K562 (cell line): ENCODE data around the gene TAS2R40. TPM values are rescaled to one million over a fixed set of nuclear protein-coding genes. Genes with fewer than 3 reads are reported as not detected.

Experiments used
- ATAC-seq: fragments of 200-7000 bp; cut with Tn5 transposase; 3 replicates; pipeline ENCODE4 v1.9.1; 2020; ENCODE audit warnings: moderate library complexity
- BruUV-seq: library from RNA; stranded (reverse); fragments of 400-500 nt; replicated peaks from 2 replicates; lab custom pipeline; 2021; lab: Mats Ljungman, UMichigan
- CTCF ChIA-PET: fragments of 300-600 bp; formaldehyde crosslinking; extraction: SDS; loops from one replicate; lab custom pipeline; 2021; ENCODE audit warnings: low intra/inter-chr PET ratio; lab: Yijun Ruan, JAX
- POLR2A ChIA-PET: fragments of 300-600, 350-650 bp; sonication (Branson Sonifier 250); formaldehyde crosslinking; extraction: SDS; loops from one replicate; lab custom pipeline; 2021; ENCODE audit warnings: antibody characterized with exemption, inconsistent platforms; lab: Yijun Ruan, JAX
- DNase-seq, 4 experiments: peaks; one replicate each; pipeline versions ENCODE4 v3.0.0 to v3.0.0-alpha.2; 2011 to 2018; ENCODE audit warnings: low spot score in 3 of 4, mixed read lengths in 3 of 4; ENCODE audit errors: extremely low read depth in 1 of 4
- FAIRE-seq: peaks from 2 replicates; lab custom pipeline; 2011; peaks lifted over from hg19 to GRCh38; lab: Jason Lieb, UNC
- H2AFZ ChIP-seq: 2 replicates; pipeline ENCODE4 v1.6.0; 2011; ENCODE audit warnings: low read depth, low read length, control low read depth, inconsistent platforms
- H3K27ac ChIP-seq: fragments of 200-600 bp; 3 replicates; pipeline ENCODE4 v1.8.0; 2011; ENCODE audit warnings: low read depth, mild to moderate bottlenecking, control low read depth, inconsistent platforms, low read length, moderate library complexity, mixed read lengths; ENCODE audit errors: extremely low read depth
- H3K27me3 ChIP-seq, 2 experiments: fragments of 300-600 bp in 1 of 2; 2 replicates in 1 of 2; 3 replicates in 1 of 2; pipeline versions ENCODE4 v1.6.0 to v1.8.0; 2011; ENCODE audit warnings: inconsistent platforms in 2 of 2, low read length in 2 of 2, mild to moderate bottlenecking in 1 of 2, mixed read lengths in 1 of 2, moderate library complexity in 1 of 2; ENCODE audit not compliant: control insufficient read depth in 2 of 2, insufficient read depth in 2 of 2
- H3K36me3 ChIP-seq: fragments of 300-600 bp; 3 replicates; pipeline ENCODE4 v1.8.0; 2011; ENCODE audit warnings: mild to moderate bottlenecking, low read length, inconsistent platforms; ENCODE audit not compliant: control insufficient read depth, insufficient read depth
- H3K4me1 ChIP-seq, 2 experiments: fragments of 200-600 bp in 1 of 2; replicated peaks in 1 of 2; 2 replicates in 1 of 2; 3 replicates in 1 of 2; pipeline versions ENCODE4 v1.5.1 to v1.8.0; 2011; ENCODE audit warnings: inconsistent platforms in 2 of 2, low read length in 2 of 2, mild to moderate bottlenecking in 1 of 2, mixed read lengths in 1 of 2, moderate library complexity in 1 of 2; ENCODE audit not compliant: control insufficient read depth in 2 of 2, insufficient read depth in 2 of 2
- H3K4me2 ChIP-seq: 2 replicates; pipeline ENCODE4 v1.6.1; 2011; ENCODE audit warnings: low read length, control low read depth, inconsistent platforms, mixed read lengths; ENCODE audit not compliant: insufficient read depth
- H3K4me3 ChIP-seq: fragments of 200-600 bp; sonication (generic), shearing (Covaris generic); 2 replicates; pipeline ENCODE4 v1.5.1; 2016; ENCODE audit warnings: control low read depth, inconsistent platforms
- H3K79me2 ChIP-seq: fragments of 200-600 bp; 3 replicates; pipeline ENCODE4 v1.8.0; 2011; ENCODE audit warnings: low read length, inconsistent platforms; ENCODE audit not compliant: control insufficient read depth, insufficient read depth
- H3K9ac ChIP-seq, 2 experiments: 2 replicates each; pipeline versions ENCODE4 v1.6.0 to v1.6.1; 2011; ENCODE audit warnings: low read depth in 2 of 2, low read length in 2 of 2, control low read depth in 1 of 2, inconsistent platforms in 1 of 2, mild to moderate bottlenecking in 1 of 2, mixed read lengths in 1 of 2; ENCODE audit not compliant: insufficient read depth in 1 of 2
- H3K9me1 ChIP-seq: one replicate; pipeline ENCODE4 v1.6.0; 2011; ENCODE audit warnings: inconsistent platforms, mild to moderate bottlenecking, low read length, moderate library complexity; ENCODE audit not compliant: control insufficient read depth, insufficient read depth
- H3K9me3 ChIP-seq: replicated peaks from 2 replicates; pipeline ENCODE4 v1.5.1; 2011; ENCODE audit warnings: low read depth, low read length, inconsistent platforms; ENCODE audit not compliant: control insufficient read depth, insufficient read depth
- H4K20me1 ChIP-seq: replicated peaks from 2 replicates; pipeline ENCODE4 v1.6.1; 2011; ENCODE audit warnings: low read length, inconsistent platforms, mixed read lengths; ENCODE audit not compliant: control insufficient read depth, insufficient read depth
- CBX1 ChIP-seq: sonication (generic); IDR thresholded peaks from 2 replicates; pipeline ENCODE4 v1.6.1; 2016; ENCODE audit warnings: antibody characterized with exemption, low read depth, mild to moderate bottlenecking
- FOXJ2 ChIP-seq: fragments of 200-800 bp; sonication (Bioruptor generic); IDR thresholded peaks from 2 replicates; pipeline ENCODE4 v1.6.1; 2016; ENCODE audit warnings: missing genetic modification characterization, missing compliant biosample characterization
- GATAD2B ChIP-seq: fragments of 450-650 bp; IDR thresholded peaks from 2 replicates; pipeline ENCODE4 v1.6.1; 2017; ENCODE audit warnings: mild to moderate bottlenecking, borderline replicate concordance
- ILK ChIP-seq: fragments of 450-650 bp; IDR thresholded peaks from 2 replicates; pipeline ENCODE4 v1.6.1; 2016; ENCODE audit warnings: missing genetic modification characterization, low read depth, mild to moderate bottlenecking, missing compliant biosample characterization, moderate library complexity, borderline replicate concordance
- MYBL2 ChIP-seq, 2 experiments: fragments of 450-650 bp in 1 of 2; sonication (generic) in 1 of 2; formaldehyde crosslinking in 1 of 2; IDR thresholded peaks; 2 replicates each; pipeline versions ENCODE4 v1.6.1 to v1.8.1; 2017 to 2022; ENCODE audit warnings: borderline replicate concordance in 1 of 2, inconsistent platforms in 1 of 2, low read depth in 1 of 2, mild to moderate bottlenecking in 1 of 2, missing genetic modification reagents in 1 of 2, moderate library complexity in 1 of 2
- MYNN ChIP-seq, 2 experiments: sonication (generic); formaldehyde crosslinking in 1 of 2; IDR thresholded peaks; 2 replicates each; pipeline versions ENCODE4 v1.5.0 to v1.6.1; 2016 to 2020; ENCODE audit warnings: antibody characterized with exemption in 1 of 2, missing genetic modification reagents in 1 of 2
- PHF21A ChIP-seq: fragments of 450-650 bp; IDR thresholded peaks from 2 replicates; pipeline ENCODE4 v1.6.1; 2017; ENCODE audit warnings: low read depth, borderline replicate concordance
- XRCC4 ChIP-seq: IDR thresholded peaks from one replicate; pipeline ENCODE4 v1.6.1; 2011; ENCODE audit not compliant: insufficient read depth, insufficient read length; ENCODE audit errors: extremely low read depth
- ZNF175 ChIP-seq: fragments of 200-800 bp; sonication (Bioruptor generic); IDR thresholded peaks from 2 replicates; pipeline ENCODE4 v1.6.1; 2016; ENCODE audit warnings: low read depth, mild to moderate bottlenecking, missing genetic modification characterization, missing compliant biosample characterization
- ZNF717 ChIP-seq: fragments of 250-450 bp; sonication (Bioruptor Pico); IDR thresholded peaks from 2 replicates; pipeline ENCODE4 v1.5.0; 2021
- WGBS: fragments of 100-300 bp; shearing (Covaris generic); methylation state at CpG from one replicate; pipeline ENCODE4 v1.1.6; 2016; ENCODE audit warnings: low coverage, mixed read lengths; ENCODE audit not compliant: insufficient coverage; ENCODE audit errors: missing lambda C conversion rate; 5-methylcytosine and 5-hydroxymethylcytosine counted together
- in situ Hi-C: fragments of 300-500 bp; cut with MboI; formaldehyde crosslinking; loops from 4 replicates; pipeline ENCODE4 v1.15.0; 2018; ENCODE audit warnings: inconsistent platforms, mixed read lengths
- intact Hi-C: fragments of 100-400 bp; cut with micrococcal nuclease; formaldehyde crosslinking; loops from 2 replicates; pipeline ENCODE4 v1.14.2; 2022
- polyA plus RNA-seq, 8 experiments: library from polyadenylated mRNA; depleted of rRNA in 4 of 8; stranded (reverse) in 5 of 8; unstranded in 3 of 8; fragments of >200 nt; fragmentation: Nextera tagmentation in 2 of 8; fragmentation: Illumina TruSeq in 1 of 8; extraction: Ambion mirVana in 2 of 8; extraction: Trizol in 1 of 8; gene quantifications; 2 replicates each; pipeline versions ENCODE4 v1.2.1 to v1.2.3, GENCODE V29; 2011 to 2014; ENCODE audit warnings: inconsistent platforms in 1 of 8, missing spikeins in 1 of 8
- total RNA-seq, 7 experiments: library from RNA; depleted of rRNA in 6 of 7; stranded (reverse); fragments of >200 nt in 6 of 7; fragmentation: Illumina TruSeq in 2 of 7; extraction: Trizol in 2 of 7; gene quantifications; 2 replicates each; pipeline versions ENCODE4 v1.2.1 to v1.2.3, GENCODE V29; 2011 to 2021; ENCODE audit warnings: low replicate concordance in 1 of 7

The TAS2R40 gene
- total and polyA plus RNA-seq, 9 of the 15 experiments (the other 6 are each of a cell fraction or from before 2014, with no cell fraction given): not detected

GRCh38 chr7:143202161-143202560 is 19.7 kb upstream of the TAS2R40 start:
- in situ Hi-C loops: no loop called here
- WGBS: 0% methylated on average over 2 of the region's 2 CpGs
- no peak overlapping the region for H2AFZ ChIP-seq
- FAIRE-seq: no peak
- no peak overlapping the region for H3K4me3 ChIP-seq
- H4K20me1 ChIP-seq: no peaks in the 10 kb centered on the region
- no peak overlapping the region for H3K27ac ChIP-seq
- CTCF ChIA-PET: interaction anchor here (1.1 kb wide), 1 partner anchor 13 kb away, joined by 3 read pairs; no protein-coding TSS in a partner anchor
- no peak for DNase-seq
- BruUV-seq: no TSS peak
- H3K27me3 ChIP-seq: peaks cover 3 to 5% of the 10 kb centered on the region in 2 experiments; a peak in 1 of 5 replicates
- H3K79me2 ChIP-seq: no peaks in the 10 kb centered on the region
- H3K9me1 ChIP-seq: no peaks in the 10 kb centered on the region
- H3K4me2 ChIP-seq: no peak overlapping the region
- no peaks in the 10 kb centered on the region for H3K36me3 ChIP-seq
- TF ChIP-seq ILK: no peak
- no peak for TF ChIP-seq ZNF717
- no peak for TF ChIP-seq GATAD2B
- TF ChIP-seq PHF21A: no peak
- no peak for TF ChIP-seq FOXJ2
- TF ChIP-seq MYBL2 (IDR thresholded peaks at IDR 0.05; ENCODE audit: low read depth): no peak
- no peak for TF ChIP-seq MYBL2 (CRISPR knock-in tag; IDR thresholded peaks at IDR 0.05; ENCODE audit: borderline replicate concordance)
- no peak for TF ChIP-seq XRCC4
- TF ChIP-seq CBX1: no peak
- no peak for TF ChIP-seq ZNF175 (CRISPR knock-in tag)
- TF ChIP-seq MYNN (IDR thresholded peaks at IDR 0.05): no peak
- no peak for TF ChIP-seq MYNN (CRISPR knock-in tag; IDR thresholded peaks at IDR 0.05)
- no peak for ATAC-seq
- intact Hi-C loops: no loop called here
- H3K4me1 ChIP-seq: no peaks in the 10 kb centered on the region
- H3K9ac ChIP-seq: no peak overlapping the region
- H3K9me3 ChIP-seq: no peaks in the 10 kb centered on the region
- POLR2A ChIA-PET: interaction anchor here (0.5 to 0.6 kb wide), 2 partner anchors 818 to 882 kb away, joined by 3 read pairs; no protein-coding TSS in a partner anchor
